Neural progenitor cell (in vitro differentiated cells): ENCODE results near the gene NIN. TPM values are rescaled to one million over a fixed set of nuclear protein-coding genes. Genes with fewer than 3 reads are reported as not detected.

Source experiments
- DNase-seq: peaks from one replicate; pipeline ENCODE4 v3.0.0-alpha.2; 2016; ENCODE audit warnings: low spot score
- H2AFZ ChIP-seq: fragments of 200-600 bp; sonication (generic); replicated peaks from 2 replicates; pipeline ENCODE4 v1.6.1; 2016; ENCODE audit warnings: antibody characterized with exemption
- H3F3A ChIP-seq: fragments of 200-600 bp; sonication (generic); 2 replicates; pipeline ENCODE4 v1.6.1; 2016; ENCODE audit warnings: antibody characterized with exemption, low read depth
- H3K27ac ChIP-seq: fragments of 200-600 bp; sonication (generic); 2 replicates; pipeline ENCODE4 v1.5.1; 2016; ENCODE audit warnings: mild to moderate bottlenecking
- H3K27me3 ChIP-seq: fragments of 200-600 bp; sonication (generic); 2 replicates; pipeline ENCODE4 v1.6.1; 2016; ENCODE audit warnings: mild to moderate bottlenecking, moderate library complexity
- H3K36me3 ChIP-seq: fragments of 200-600 bp; sonication (generic); 2 replicates; pipeline ENCODE4 v1.5.1; 2016
- H3K4me1 ChIP-seq: fragments of 200-600 bp; sonication (generic); 2 replicates; pipeline ENCODE4 v1.6.1; 2016; ENCODE audit warnings: mixed run types
- H3K4me2 ChIP-seq: fragments of 200-600 bp; sonication (generic); 2 replicates; pipeline ENCODE4 v1.6.1; 2016
- H3K4me3 ChIP-seq: fragments of 200-600 bp; sonication (generic); 2 replicates; pipeline ENCODE4 v1.5.1; 2016
- H3K79me2 ChIP-seq: fragments of 200-600 bp; sonication (generic); 2 replicates; pipeline ENCODE4 v1.6.1; 2016; ENCODE audit warnings: low read depth
- H3K9ac ChIP-seq: fragments of 200-600 bp; sonication (generic); 2 replicates; pipeline ENCODE4 v1.6.1; 2016
- H3K9me3 ChIP-seq: fragments of 200-600 bp; sonication (generic); 2 replicates; pipeline ENCODE4 v1.5.1; 2016; ENCODE audit warnings: low read depth
- H4K20me1 ChIP-seq: fragments of 200-600 bp; sonication (generic); 2 replicates; pipeline ENCODE4 v1.6.1; 2016; ENCODE audit warnings: low read depth
- H3K27ac Mint-ChIP-seq: 3 replicates; pipeline ENCODE4 v1.8.0; 2021; ENCODE audit warnings: mixed read lengths
- H3K27me3 Mint-ChIP-seq: 2 replicates; pipeline ENCODE4 v1.8.0; 2022; ENCODE audit warnings: low read depth, mild to moderate bottlenecking, inconsistent platforms, moderate library complexity, mixed read lengths; ENCODE audit not compliant: insufficient read depth
- H3K36me3 Mint-ChIP-seq: 3 replicates; pipeline ENCODE4 v1.8.0; 2021; ENCODE audit warnings: mixed read lengths
- H3K4me1 Mint-ChIP-seq: 3 replicates; pipeline ENCODE4 v1.8.0; 2021; ENCODE audit warnings: mixed read lengths
- H3K4me3 Mint-ChIP-seq: 3 replicates; pipeline ENCODE4 v1.8.0; 2021; ENCODE audit warnings: mild to moderate bottlenecking, moderate library complexity, mixed read lengths
- H3K9me3 Mint-ChIP-seq: 3 replicates; pipeline ENCODE4 v1.8.0; 2020; ENCODE audit warnings: mixed read lengths
- CTCF ChIP-seq: fragments of 200-600 bp; sonication (generic); IDR thresholded peaks from 2 replicates; pipeline ENCODE4 v1.5.1; 2017; ENCODE audit warnings: antibody characterized with exemption, mild to moderate bottlenecking
- EZH2 ChIP-seq: fragments of 200-600 bp; sonication (generic); IDR thresholded peaks from 2 replicates; pipeline ENCODE4 v1.6.1; 2017; ENCODE audit warnings: antibody characterized with exemption, mild to moderate bottlenecking, moderate library complexity
- EZH2phosphoT487 ChIP-seq: fragments of 200-600 bp; sonication (generic); IDR thresholded peaks from 2 replicates; pipeline ENCODE4 v1.6.1; 2017; ENCODE audit warnings: antibody characterized with exemption
- total RNA-seq: library from RNA; depleted of rRNA; stranded (reverse); fragments of >200 nt; gene quantifications from 2 replicates; pipeline ENCODE4 v1.2.3, GENCODE V29; 2015; ENCODE audit warnings: low replicate concordance

The NIN gene
- total RNA-seq, 1 donor from 2014 or later = 49.0 TPM

- no peak overlapping the region for H3K9ac ChIP-seq
- H3K9me3 ChIP-seq = no peaks in the 10 kb centered on the region
- DNase-seq = no peak
- H3K27me3 ChIP-seq = no peaks in the 10 kb centered on the region
- H3F3A ChIP-seq = peaks cover 20% of the 10 kb centered on the region
- peak overlapping the region; percentile 68 for H3K4me2 ChIP-seq
- peak overlapping the region; percentile 35 for H3K27ac Mint-ChIP-seq
- H3K4me1 Mint-ChIP-seq = peaks cover 51% of the 10 kb centered on the region
- peaks cover 26% of the 10 kb centered on the region for H3K36me3 Mint-ChIP-seq
- H3K4me3 ChIP-seq = no peak overlapping the region
- H3K4me1 ChIP-seq = peaks cover 43% of the 10 kb centered on the region
- H3K27ac ChIP-seq = peak overlapping the region; percentile 88
- H3K36me3 ChIP-seq = no peaks in the 10 kb centered on the region
- no peak for TF ChIP-seq EZH2
- TF ChIP-seq EZH2phosphoT487 = no peak
- no peak for TF ChIP-seq CTCF
- no peak overlapping the region for H2AFZ ChIP-seq
- H3K27me3 Mint-ChIP-seq = peaks cover 3% of the 10 kb centered on the region
- H3K4me3 Mint-ChIP-seq = no peak overlapping the region
- H3K79me2 ChIP-seq = peaks cover 35% of the 10 kb centered on the region
- no peaks in the 10 kb centered on the region for H3K9me3 Mint-ChIP-seq
- peaks cover 7% of the 10 kb centered on the region for H4K20me1 ChIP-seq
Measured at GRCh38 chr14:50797250-50798047, 33.5 kb downstream of the NIN start.

- no peak overlapping the region for H3K9ac ChIP-seq
- DNase-seq = no peak
- peaks cover 43% of the 10 kb centered on the region for H3K4me1 ChIP-seq
- H3K27me3 ChIP-seq = no peaks in the 10 kb centered on the region
- H3K36me3 Mint-ChIP-seq = peaks cover 31% of the 10 kb centered on the region
- H3K9me3 ChIP-seq = no peaks in the 10 kb centered on the region
- H3K4me2 ChIP-seq = peak overlapping the region; percentile 68
- peaks cover 33% of the 10 kb centered on the region for H3K79me2 ChIP-seq
- H3K4me3 ChIP-seq = no peak overlapping the region
- peaks cover 5% of the 10 kb centered on the region for H3K27me3 Mint-ChIP-seq
- no peak overlapping the region for H3K4me3 Mint-ChIP-seq
- no peaks in the 10 kb centered on the region for H3K36me3 ChIP-seq
- H3K27ac ChIP-seq = no peak overlapping the region
- H4K20me1 ChIP-seq = peaks cover 7% of the 10 kb centered on the region
- no peak overlapping the region for H2AFZ ChIP-seq
- no peak overlapping the region for H3K27ac Mint-ChIP-seq
- TF ChIP-seq EZH2 (no peak), EZH2phosphoT487 (no peak), CTCF (no peak)
- no peaks in the 10 kb centered on the region for H3K9me3 Mint-ChIP-seq
- peaks cover 51% of the 10 kb centered on the region for H3K4me1 Mint-ChIP-seq
- peaks cover 20% of the 10 kb centered on the region for H3F3A ChIP-seq
Measured at GRCh38 chr14:50796390-50796789, 34.6 kb downstream of the NIN start.

GRCh38 chr14:50795909-50796308, 35.1 kb downstream of the NIN start:
- H4K20me1 ChIP-seq = peaks cover 7% of the 10 kb centered on the region
- no peak overlapping the region for H3K9ac ChIP-seq
- no peak overlapping the region for H3K4me2 ChIP-seq
- Mint-ChIP-seq H3K27ac (no peak overlapping the region), H3K27me3 (peaks cover 5% of the 10 kb centered on the region), H3K9me3 (no peaks in the 10 kb centered on the region), H3K36me3 (peaks cover 34% of the 10 kb centered on the region), H3K4me1 (peaks cover 51% of the 10 kb centered on the region), H3K4me3 (no peak overlapping the region)
- peaks cover 20% of the 10 kb centered on the region for H3F3A ChIP-seq
- H3K27me3 ChIP-seq = no peaks in the 10 kb centered on the region
- H2AFZ ChIP-seq = no peak overlapping the region
- no peak overlapping the region for H3K4me3 ChIP-seq
- peaks cover 43% of the 10 kb centered on the region for H3K4me1 ChIP-seq
- TF ChIP-seq CTCF (no peak), EZH2phosphoT487 (no peak), EZH2 (no peak)
- no peak for DNase-seq
- H3K9me3 ChIP-seq = no peaks in the 10 kb centered on the region
- H3K79me2 ChIP-seq = peaks cover 33% of the 10 kb centered on the region
- H3K27ac ChIP-seq = no peak overlapping the region
- no peaks in the 10 kb centered on the region for H3K36me3 ChIP-seq
